Nephron progenitor cell (in vitro differentiated cells): ENCODE measurements around the gene PIAS1.

Experiments
- DNase-seq: peaks from one replicate; pipeline ENCODE4 v3.0.0; 2021
- H3K27ac Mint-ChIP-seq: 2 replicates; pipeline ENCODE4 v1.8.0; 2021; ENCODE audit warnings: mild to moderate bottlenecking, moderate library complexity, mixed read lengths
- H3K27me3 Mint-ChIP-seq: 2 replicates; pipeline ENCODE4 v1.8.0; 2021; ENCODE audit warnings: mild to moderate bottlenecking, low read depth, mixed read lengths; ENCODE audit not compliant: poor library complexity
- H3K36me3 Mint-ChIP-seq: 2 replicates; pipeline ENCODE4 v1.8.0; 2021; ENCODE audit warnings: low read depth, mixed read lengths
- H3K4me1 Mint-ChIP-seq: 2 replicates; pipeline ENCODE4 v1.8.0; 2021; ENCODE audit warnings: mixed read lengths
- H3K4me3 Mint-ChIP-seq: 2 replicates; pipeline ENCODE4 v1.8.0; 2021; ENCODE audit warnings: mild to moderate bottlenecking, moderate library complexity, mixed read lengths
- H3K9me3 Mint-ChIP-seq: 2 replicates; pipeline ENCODE4 v1.8.0; 2021; ENCODE audit warnings: mild to moderate bottlenecking, moderate library complexity, mixed read lengths
- CTCF ChIP-seq: fragments of 200-600 bp; sonication (generic); IDR thresholded peaks from 2 replicates; pipeline ENCODE4 v1.5.0; 2021; ENCODE audit warnings: antibody characterized with exemption

PIAS1 gene

GRCh38 chr15:68023307-68024101, 30.6 kb upstream of the PIAS1 start:
- Mint-ChIP-seq H3K36me3 (no peaks in the 10 kb centered on the region), H3K4me3 (no peak overlapping the region), H3K27ac (no peak overlapping the region), H3K4me1 (peaks cover 21% of the 10 kb centered on the region), H3K27me3 (peaks cover 5% of the 10 kb centered on the region), H3K9me3 (peaks cover 24% of the 10 kb centered on the region)
- DNase-seq, result no peak
- TF ChIP-seq CTCF, result no peak

- Mint-ChIP-seq H3K36me3 (no peaks in the 10 kb centered on the region), H3K27me3 (peaks cover 5% of the 10 kb centered on the region), H3K27ac (no peak overlapping the region)
Observed at GRCh38 chr15:68025835-68026424, 28.2 kb upstream of the PIAS1 start.

GRCh38 chr15:68027388-68027787, 26.7 kb upstream of the PIAS1 start:
- no peak for TF ChIP-seq CTCF
- Mint-ChIP-seq H3K27ac (no peak overlapping the region), H3K36me3 (no peaks in the 10 kb centered on the region), H3K4me1 (peaks cover 7% of the 10 kb centered on the region), H3K4me3 (no peak overlapping the region), H3K27me3 (peaks cover 5% of the 10 kb centered on the region), H3K9me3 (peaks cover 23% of the 10 kb centered on the region)
- DNase-seq, result no peak

More at GRCh38 chr15:68025835-68026424, 28.2 kb upstream of the PIAS1 start:
- no peak for TF ChIP-seq CTCF
- Mint-ChIP-seq H3K4me3 (no peak overlapping the region), H3K4me1 (peaks cover 14% of the 10 kb centered on the region), H3K9me3 (peaks cover 28% of the 10 kb centered on the region)
- DNase-seq, result no peak

- Mint-ChIP-seq H3K36me3 (no peaks in the 10 kb centered on the region), H3K4me3 (no peak overlapping the region), H3K27me3 (peaks cover 2% of the 10 kb centered on the region), H3K9me3 (peaks cover 18% of the 10 kb centered on the region), H3K4me1 (peaks cover 1% of the 10 kb centered on the region), H3K27ac (no peak overlapping the region)
- TF ChIP-seq CTCF, result no peak
- no peak for DNase-seq
Observed at GRCh38 chr15:68028137-68028887, 25.8 kb upstream of the PIAS1 start.

GRCh38 chr15:68028888-68029207, 25.3 kb upstream of the PIAS1 start:
- TF ChIP-seq CTCF, result no peak
- Mint-ChIP-seq H3K27me3 (peaks cover 6% of the 10 kb centered on the region), H3K4me1 (no peaks in the 10 kb centered on the region), H3K4me3 (no peak overlapping the region), H3K27ac (no peak overlapping the region), H3K36me3 (no peaks in the 10 kb centered on the region), H3K9me3 (peaks cover 17% of the 10 kb centered on the region)
- no peak for DNase-seq
